HG03558 (cell line): ENCODE measurements around the gene NRP2.

Source experiments
- ATAC-seq: cut with Tn5 transposase; IDR thresholded peaks from one replicate; pipeline ENCODE4 v1.9.1; 2021; ENCODE audit warnings: moderate number of reproducible peaks; ENCODE audit not compliant: unreplicated experiment; ENCODE audit errors: extremely low read depth

NRP2 gene

GRCh38 chr2:205726506-205726905 is 44.2 kb downstream of the NRP2 start:
- ATAC-seq, result no peak

- ATAC-seq, result no peak
These were observed 44.9 kb downstream of the NRP2 start for GRCh38 chr2:205727174-205727573.

- ATAC-seq, result no peak
These were observed 46.1 kb downstream of the NRP2 start for GRCh38 chr2:205728366-205728765.

- no peak for ATAC-seq
These were observed 47.9 kb downstream of the NRP2 start for GRCh38 chr2:205730191-205730590.

GRCh38 chr2:205730701-205731582 is 48.6 kb downstream of the NRP2 start:
- ATAC-seq, result no peak

- ATAC-seq, result peak; percentile 77
These were observed 49.3 kb downstream of the NRP2 start for GRCh38 chr2:205731583-205731981.

- no peak for ATAC-seq
These were observed 50.0 kb downstream of the NRP2 start for GRCh38 chr2:205732314-205732713.

GRCh38 chr2:205733082-205733481 is 50.8 kb downstream of the NRP2 start:
- no peak for ATAC-seq

GRCh38 chr2:205733648-205734047 is 51.3 kb downstream of the NRP2 start:
- ATAC-seq, result no peak

- no peak for ATAC-seq
These were observed 52.2 kb downstream of the NRP2 start for GRCh38 chr2:205734436-205735037.

- no peak for ATAC-seq
These were observed 56.0 kb downstream of the NRP2 start for GRCh38 chr2:205738117-205738968.

GRCh38 chr2:205739620-205740019 is 57.3 kb downstream of the NRP2 start:
- no peak for ATAC-seq

GRCh38 chr2:205740381-205740780 is 58.1 kb downstream of the NRP2 start:
- no peak for ATAC-seq

GRCh38 chr2:205741256-205741978 is 59.1 kb downstream of the NRP2 start:
- no peak for ATAC-seq

GRCh38 chr2:205743137-205743536 is 60.8 kb downstream of the NRP2 start:
- no peak for ATAC-seq

GRCh38 chr2:205744074-205744591 is 61.8 kb downstream of the NRP2 start:
- ATAC-seq, result no peak

GRCh38 chr2:205745661-205746419 is 63.5 kb downstream of the NRP2 start:
- no peak for ATAC-seq

- ATAC-seq, result no peak
These were observed 64.1 kb downstream of the NRP2 start for GRCh38 chr2:205746420-205746785.

- ATAC-seq, result no peak
These were observed 65.6 kb downstream of the NRP2 start for GRCh38 chr2:205747829-205748386.
